HepG2 (cell line): Measurements from ENCODE around the gene CUL2. TPM values are rescaled to one million over a fixed set of nuclear protein-coding genes. Genes with fewer than 3 reads are reported as not detected.

Experiments
- ATAC-seq: fragments of 200-7000 bp; cut with Tn5 transposase; 3 replicates; pipeline ENCODE4 v1.9.1; 2020; ENCODE audit warnings: mild to moderate bottlenecking, moderate library complexity
- BruUV-seq: library from RNA; stranded (reverse); fragments of 400-500 nt; replicated peaks from 2 replicates; lab custom pipeline; 2021; lab: Mats Ljungman, UMichigan
- CTCF ChIA-PET: fragments of 300-600 bp; formaldehyde crosslinking; extraction: SDS; loops from one replicate; lab custom pipeline; 2021; ENCODE audit warnings: low total read pairs, inconsistent platforms, low intra/inter-chr PET ratio; lab: Yijun Ruan, JAX
- POLR2A ChIA-PET: fragments of 350-600 bp; sonication (Branson Sonifier 250); formaldehyde crosslinking; loops from one replicate; lab custom pipeline; 2020; ENCODE audit warnings: antibody characterized with exemption, inconsistent platforms; lab: Yijun Ruan, JAX
- DNase-seq: peaks from one replicate; pipeline ENCODE4 v3.0.0-alpha.2; 2015; ENCODE audit warnings: low spot score
- FAIRE-seq: peaks from 3 replicates; lab custom pipeline; 2011; peaks lifted over from hg19 to GRCh38; lab: Jason Lieb, UNC
- H2AFZ ChIP-seq: one replicate; pipeline ENCODE4 v1.6.1; 2011; ENCODE audit warnings: low read length, inconsistent platforms
- H3K27ac ChIP-seq: fragments of 300-600 bp; 3 replicates; pipeline ENCODE4 v1.8.0; 2011; ENCODE audit warnings: mixed run types, mild to moderate bottlenecking, mixed read lengths, low read length, inconsistent platforms; ENCODE audit not compliant: insufficient read depth; ENCODE audit errors: extremely low read length
- H3K27me3 ChIP-seq, 2 experiments: fragments of 200-600 bp in 1 of 2; 2 replicates in 1 of 2; 3 replicates in 1 of 2; pipeline versions ENCODE4 v1.6.0 to v1.8.0; 2011; ENCODE audit warnings: low read length in 2 of 2, mild to moderate bottlenecking in 2 of 2, moderate library complexity in 2 of 2, inconsistent platforms in 1 of 2; ENCODE audit not compliant: insufficient read depth in 2 of 2, control insufficient read depth in 1 of 2
- H3K36me3 ChIP-seq, 2 experiments: fragments of 200-600 bp in 1 of 2; replicated peaks in 1 of 2; 2 replicates in 1 of 2; 3 replicates in 1 of 2; pipeline versions ENCODE4 v1.5.1 to v1.8.0; 2011; ENCODE audit warnings: low read length in 2 of 2, inconsistent platforms in 1 of 2; ENCODE audit not compliant: insufficient read depth in 2 of 2, control insufficient read depth in 1 of 2
- H3K4me1 ChIP-seq: 2 replicates; pipeline ENCODE4 v1.5.1; 2012; ENCODE audit warnings: low read length, inconsistent platforms; ENCODE audit not compliant: insufficient read depth
- H3K4me2 ChIP-seq: 2 replicates; pipeline ENCODE4 v1.6.0; 2011; ENCODE audit warnings: low read depth, low read length, inconsistent platforms
- H3K4me3 ChIP-seq, 3 experiments: fragments of 200-600 bp in 1 of 3; sonication (generic), shearing (Covaris generic) in 1 of 3; replicated peaks in 1 of 3; 2 replicates each; pipeline ENCODE4 v1.5.1; 2011 to 2016; ENCODE audit warnings: low read length in 3 of 3, inconsistent platforms in 2 of 3, low read depth in 2 of 3, mild to moderate bottlenecking in 2 of 3, control low read depth in 1 of 3, mixed read lengths in 1 of 3; ENCODE audit not compliant: insufficient read depth in 1 of 3
- H3K79me2 ChIP-seq: one replicate; pipeline ENCODE4 v1.6.1; 2011; ENCODE audit warnings: low read length, inconsistent platforms; ENCODE audit not compliant: insufficient read depth
- H3K9ac ChIP-seq: 2 replicates; pipeline ENCODE4 v1.6.0; 2011; ENCODE audit warnings: mild to moderate bottlenecking, low read depth, low read length, inconsistent platforms; ENCODE audit not compliant: insufficient read depth
- H3K9me3 ChIP-seq: 2 replicates; pipeline ENCODE4 v1.5.1; 2012; ENCODE audit warnings: mild to moderate bottlenecking, low read length
- H4K20me1 ChIP-seq: 2 replicates; pipeline ENCODE4 v1.6.0; 2011; ENCODE audit warnings: inconsistent platforms, mild to moderate bottlenecking, low read length, moderate library complexity; ENCODE audit not compliant: insufficient read depth
- ATF7-NPFF ChIP-seq: sonication (generic); formaldehyde crosslinking; IDR thresholded peaks from 2 replicates; pipeline ENCODE4 v1.8.1; 2023; ENCODE audit warnings: mild to moderate bottlenecking, low read depth, missing genetic modification reagents, moderate library complexity
- MEF2D ChIP-seq: sonication (generic); formaldehyde crosslinking; IDR thresholded peaks from 2 replicates; pipeline ENCODE4 v1.5.1; 2020; ENCODE audit warnings: mild to moderate bottlenecking, missing genetic modification reagents
- MTF2 ChIP-seq: sonication (generic); formaldehyde crosslinking; IDR thresholded peaks from 2 replicates; pipeline ENCODE4 v1.5.0; 2020; ENCODE audit warnings: missing genetic modification reagents, borderline replicate concordance
- ZNF335 ChIP-seq: sonication (generic); formaldehyde crosslinking; IDR thresholded peaks from 2 replicates; pipeline ENCODE4 v1.4.0; 2020; ENCODE audit warnings: missing genetic modification reagents
- WGBS: methylation state at CpG from one replicate; pipeline ENCODE4 v1.1.6; 2017; ENCODE audit warnings: low lambda C conversion rate; 5-methylcytosine and 5-hydroxymethylcytosine counted together
- in situ Hi-C: cut with HindIII; loops from 2 replicates; pipeline ENCODE4 v1.10.0; 2017; ENCODE audit warnings: low pct_unique_long_range_greater_than_20kb; ENCODE audit not compliant: extremely low pct_ligation_motif_present
- intact Hi-C: fragments of 100-400 bp; cut with micrococcal nuclease; formaldehyde crosslinking; loops from one replicate; pipeline ENCODE4 v1.10.0; 2022; ENCODE audit not compliant: unreplicated experiment
- polyA plus RNA-seq, 8 experiments: library from polyadenylated mRNA; depleted of rRNA in 3 of 8; stranded (reverse) in 7 of 8; unstranded in 1 of 8; fragments of >200 nt; fragmentation: Illumina TruSeq in 4 of 8; extraction: Trizol in 4 of 8; gene quantifications; 2 replicates each; pipeline versions ENCODE4 v1.2.1 to v1.2.3, GENCODE V29; 2011 to 2016; ENCODE audit warnings: low read depth in 4 of 8, missing spikeins in 1 of 8, mixed read lengths in 1 of 8; ENCODE audit not compliant: insufficient read depth in 1 of 8
- total RNA-seq, 5 experiments: library from RNA; depleted of rRNA; stranded (reverse); fragments of >200 nt; fragmentation: Illumina TruSeq; extraction: Trizol; gene quantifications; 2 replicates each; pipeline ENCODE4 v1.2.3, GENCODE V29; 2016; ENCODE audit warnings: low read depth in 1 of 5
- TF ChIP-seq, protein P1 (sequence below): sonication (generic); formaldehyde crosslinking; conservative IDR thresholded peaks from 2 replicates; pipeline ENCODE4 v1.4.0; 2020; ENCODE audit warnings: missing genetic modification reagents
- TF ChIP-seq, protein P2 (sequence below): IDR thresholded peaks from 2 replicates; pipeline ENCODE4 v1.6.1; 2016; ENCODE audit warnings: low read depth, borderline replicate concordance
- TF ChIP-seq, protein P3 (sequence below): sonication (generic); formaldehyde crosslinking; IDR thresholded peaks from 2 replicates; pipeline ENCODE4 v1.4.0; 2020; ENCODE audit warnings: missing genetic modification reagents, borderline replicate concordance
- TF ChIP-seq, protein P4 (sequence below): sonication (generic); formaldehyde crosslinking; IDR thresholded peaks from 2 replicates; pipeline ENCODE4 v1.8.0; 2022; ENCODE audit warnings: missing genetic modification reagents, mild to moderate bottlenecking, inconsistent platforms, borderline replicate concordance
- TF ChIP-seq, protein P5 (sequence below): sonication (generic); formaldehyde crosslinking; IDR thresholded peaks from 2 replicates; pipeline ENCODE4 v1.4.0; 2020; ENCODE audit warnings: missing genetic modification reagents, mild to moderate bottlenecking, borderline replicate concordance

Gene CUL2
- total and polyA plus RNA-seq, 2 of the 13 experiments (the other 11 are each of a cell fraction or from before 2014, with no cell fraction given) = 9.6 to 33.1 TPM

DNA sequence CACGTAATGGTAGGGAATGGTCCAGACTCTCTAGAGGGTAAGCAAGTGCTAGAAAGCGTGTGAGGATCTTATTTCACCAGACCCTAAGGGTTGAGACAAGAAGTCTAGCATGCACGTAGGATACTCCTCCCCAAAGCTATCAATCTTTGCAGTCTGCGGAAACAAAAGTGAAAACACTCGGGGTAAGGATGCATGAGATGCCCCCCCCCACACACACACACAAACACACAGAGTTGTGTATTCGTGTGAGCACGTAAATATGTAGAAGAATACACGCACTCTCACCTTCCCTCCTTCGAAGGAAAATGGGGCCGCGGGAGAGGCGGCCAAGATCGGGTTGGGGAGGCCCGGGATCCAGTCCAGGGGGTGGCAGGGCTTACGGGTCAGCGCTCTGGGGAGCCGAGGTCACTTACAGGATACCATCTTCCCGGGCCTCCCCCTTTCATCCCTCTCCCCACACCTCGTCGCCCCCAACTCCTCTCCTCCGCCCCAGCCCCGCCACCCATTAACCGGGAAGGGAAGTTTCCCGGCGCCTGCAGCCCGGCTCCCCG lies 455 bp downstream of the CUL2 start:
- no peak for DNase-seq

More for the DNA sequence above, 455 bp downstream of the CUL2 start:
- Histone ChIP-seq H3K4me3 (peak overlapping the region; percentile 69 to 97 (median 80)), H3K4me1 (peaks cover 50% of the 10 kb centered on the region), H3K36me3 (no peaks in the 10 kb centered on the region), H3K27ac (peak overlapping the region; percentile 95), H2AFZ (no peak overlapping the region), H4K20me1 (0 out of 2 replicates have a peak, but pooled peaks cover 2% of the 10 kb centered on the region), H3K4me2 (peak overlapping the region; percentile 70), H3K27me3 (no peaks in the 10 kb centered on the region), H3K9ac (peak overlapping the region; percentile 93), H3K9me3 (peaks cover 5% of the 10 kb centered on the region), H3K79me2 (peaks cover 44% of the 10 kb centered on the region)
- ChIA-PET CTCF (no interaction called here), POLR2A (interaction anchor here (2.1 kb wide), 1 partner anchor 37 kb away, joined by 10 read pairs; the partner anchor contains the start of gene CREM)
- FAIRE-seq (no peak), ATAC-seq (peak; percentile 49)
- WGBS = 8% methylated on average over 15 of the region's 27 CpGs
- in situ Hi-C loops = no loop called here
- TF ChIP-seq ZNF335 (CRISPR knock-in tag) (no peak), ATF7-NPFF (CRISPR knock-in tag) (no peak), MTF2 (peak; percentile 34; the same call in 1 of the 2 replicates), MEF2D (CRISPR knock-in tag) (0 out of 2 replicates have a peak, but pooled peaks have one; percentile 4)
- TF ChIP-seq, protein P1, sequence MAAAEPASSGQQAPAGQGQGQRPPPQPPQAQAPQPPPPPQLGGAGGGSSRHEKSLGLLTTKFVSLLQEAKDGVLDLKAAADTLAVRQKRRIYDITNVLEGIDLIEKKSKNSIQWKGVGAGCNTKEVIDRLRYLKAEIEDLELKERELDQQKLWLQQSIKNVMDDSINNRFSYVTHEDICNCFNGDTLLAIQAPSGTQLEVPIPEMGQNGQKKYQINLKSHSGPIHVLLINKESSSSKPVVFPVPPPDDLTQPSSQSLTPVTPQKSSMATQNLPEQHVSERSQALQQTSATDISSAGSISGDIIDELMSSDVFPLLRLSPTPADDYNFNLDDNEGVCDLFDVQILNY = no peak
- TF ChIP-seq, protein P2, sequence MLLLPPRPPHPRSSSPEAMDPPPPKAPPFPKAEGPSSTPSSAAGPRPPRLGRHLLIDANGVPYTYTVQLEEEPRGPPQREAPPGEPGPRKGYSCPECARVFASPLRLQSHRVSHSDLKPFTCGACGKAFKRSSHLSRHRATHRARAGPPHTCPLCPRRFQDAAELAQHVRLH (CRISPR knock-in tag) = peak; percentile 23; the same call in 1 of the 2 replicates
- TF ChIP-seq, protein P3, sequence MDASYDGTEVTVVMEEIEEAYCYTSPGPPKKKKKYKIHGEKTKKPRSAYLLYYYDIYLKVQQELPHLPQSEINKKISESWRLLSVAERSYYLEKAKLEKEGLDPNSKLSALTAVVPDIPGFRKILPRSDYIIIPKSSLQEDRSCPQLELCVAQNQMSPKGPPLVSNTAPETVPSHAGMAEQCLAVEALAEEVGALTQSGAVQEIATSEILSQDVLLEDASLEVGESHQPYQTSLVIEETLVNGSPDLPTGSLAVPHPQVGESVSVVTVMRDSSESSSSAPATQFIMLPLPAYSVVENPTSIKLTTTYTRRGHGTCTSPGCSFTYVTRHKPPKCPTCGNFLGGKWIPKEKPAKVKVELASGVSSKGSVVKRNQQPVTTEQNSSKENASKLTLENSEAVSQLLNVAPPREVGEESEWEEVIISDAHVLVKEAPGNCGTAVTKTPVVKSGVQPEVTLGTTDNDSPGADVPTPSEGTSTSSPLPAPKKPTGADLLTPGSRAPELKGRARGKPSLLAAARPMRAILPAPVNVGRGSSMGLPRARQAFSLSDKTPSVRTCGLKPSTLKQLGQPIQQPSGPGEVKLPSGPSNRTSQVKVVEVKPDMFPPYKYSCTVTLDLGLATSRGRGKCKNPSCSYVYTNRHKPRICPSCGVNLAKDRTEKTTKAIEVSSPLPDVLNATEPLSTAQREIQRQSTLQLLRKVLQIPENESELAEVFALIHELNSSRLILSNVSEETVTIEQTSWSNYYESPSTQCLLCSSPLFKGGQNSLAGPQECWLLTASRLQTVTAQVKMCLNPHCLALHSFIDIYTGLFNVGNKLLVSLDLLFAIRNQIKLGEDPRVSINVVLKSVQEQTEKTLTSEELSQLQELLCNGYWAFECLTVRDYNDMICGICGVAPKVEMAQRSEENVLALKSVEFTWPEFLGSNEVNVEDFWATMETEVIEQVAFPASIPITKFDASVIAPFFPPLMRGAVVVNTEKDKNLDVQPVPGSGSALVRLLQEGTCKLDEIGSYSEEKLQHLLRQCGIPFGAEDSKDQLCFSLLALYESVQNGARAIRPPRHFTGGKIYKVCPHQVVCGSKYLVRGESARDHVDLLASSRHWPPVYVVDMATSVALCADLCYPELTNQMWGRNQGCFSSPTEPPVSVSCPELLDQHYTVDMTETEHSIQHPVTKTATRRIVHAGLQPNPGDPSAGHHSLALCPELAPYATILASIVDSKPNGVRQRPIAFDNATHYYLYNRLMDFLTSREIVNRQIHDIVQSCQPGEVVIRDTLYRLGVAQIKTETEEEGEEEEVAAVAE (CRISPR knock-in tag) = no peak
- TF ChIP-seq, protein P4, sequence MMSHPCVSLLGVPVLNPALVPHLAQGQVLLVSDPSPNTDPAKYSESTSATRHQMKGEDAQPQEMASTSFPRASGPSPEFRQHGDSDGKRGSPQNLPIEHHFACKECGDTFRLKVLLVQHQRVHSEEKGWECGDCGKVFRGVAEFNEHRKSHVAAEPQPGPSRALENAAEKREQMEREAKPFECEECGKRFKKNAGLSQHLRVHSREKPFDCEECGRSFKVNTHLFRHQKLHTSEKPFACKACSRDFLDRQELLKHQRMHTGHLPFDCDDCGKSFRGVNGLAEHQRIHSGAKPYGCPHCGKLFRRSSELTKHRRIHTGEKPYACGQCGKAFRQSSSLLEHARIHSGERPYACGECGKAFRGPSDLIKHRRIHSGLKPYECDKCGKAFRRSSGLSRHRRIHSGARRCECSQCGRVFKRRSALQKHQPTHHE (CRISPR knock-in tag) = no peak
- TF ChIP-seq, protein P5, sequence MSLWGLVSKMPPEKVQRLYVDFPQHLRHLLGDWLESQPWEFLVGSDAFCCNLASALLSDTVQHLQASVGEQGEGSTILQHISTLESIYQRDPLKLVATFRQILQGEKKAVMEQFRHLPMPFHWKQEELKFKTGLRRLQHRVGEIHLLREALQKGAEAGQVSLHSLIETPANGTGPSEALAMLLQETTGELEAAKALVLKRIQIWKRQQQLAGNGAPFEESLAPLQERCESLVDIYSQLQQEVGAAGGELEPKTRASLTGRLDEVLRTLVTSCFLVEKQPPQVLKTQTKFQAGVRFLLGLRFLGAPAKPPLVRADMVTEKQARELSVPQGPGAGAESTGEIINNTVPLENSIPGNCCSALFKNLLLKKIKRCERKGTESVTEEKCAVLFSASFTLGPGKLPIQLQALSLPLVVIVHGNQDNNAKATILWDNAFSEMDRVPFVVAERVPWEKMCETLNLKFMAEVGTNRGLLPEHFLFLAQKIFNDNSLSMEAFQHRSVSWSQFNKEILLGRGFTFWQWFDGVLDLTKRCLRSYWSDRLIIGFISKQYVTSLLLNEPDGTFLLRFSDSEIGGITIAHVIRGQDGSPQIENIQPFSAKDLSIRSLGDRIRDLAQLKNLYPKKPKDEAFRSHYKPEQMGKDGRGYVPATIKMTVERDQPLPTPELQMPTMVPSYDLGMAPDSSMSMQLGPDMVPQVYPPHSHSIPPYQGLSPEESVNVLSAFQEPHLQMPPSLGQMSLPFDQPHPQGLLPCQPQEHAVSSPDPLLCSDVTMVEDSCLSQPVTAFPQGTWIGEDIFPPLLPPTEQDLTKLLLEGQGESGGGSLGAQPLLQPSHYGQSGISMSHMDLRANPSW = no peak
- no TSS peak for BruUV-seq
- intact Hi-C loops = no loop called here
